Measurements from ENCODE around the gene BLOC1S1. TPM values are rescaled to one million over a fixed set of nuclear protein-coding genes. Genes with fewer than 3 reads are reported as not detected.

The BLOC1S1 gene
- polyA plus RNA-seq, 1 donor (not counting 4 experiments of a cell fraction or from before 2014, with no cell fraction given), result 62.5 TPM

GRCh38 chr12:55703288-55703687 is 12.6 kb upstream of the BLOC1S1 start:
- H3K9ac ChIP-seq (ENCODE audit: control insufficient read depth, extremely low read depth, insufficient read depth, low read length), result no peak overlapping the region
- H3K9me3 ChIP-seq (ENCODE audit: control insufficient read depth, low read depth, low read length), result no peaks in the 10 kb centered on the region
- H4K20me1 ChIP-seq (ENCODE audit: control insufficient read depth, extremely low read depth, insufficient read depth, low read length), result no peaks in the 10 kb centered on the region
- no peak for TF ChIP-seq EZH2 (IDR thresholded peaks at IDR 0.05; ENCODE audit: low read length)
- TF ChIP-seq, protein P1, sequence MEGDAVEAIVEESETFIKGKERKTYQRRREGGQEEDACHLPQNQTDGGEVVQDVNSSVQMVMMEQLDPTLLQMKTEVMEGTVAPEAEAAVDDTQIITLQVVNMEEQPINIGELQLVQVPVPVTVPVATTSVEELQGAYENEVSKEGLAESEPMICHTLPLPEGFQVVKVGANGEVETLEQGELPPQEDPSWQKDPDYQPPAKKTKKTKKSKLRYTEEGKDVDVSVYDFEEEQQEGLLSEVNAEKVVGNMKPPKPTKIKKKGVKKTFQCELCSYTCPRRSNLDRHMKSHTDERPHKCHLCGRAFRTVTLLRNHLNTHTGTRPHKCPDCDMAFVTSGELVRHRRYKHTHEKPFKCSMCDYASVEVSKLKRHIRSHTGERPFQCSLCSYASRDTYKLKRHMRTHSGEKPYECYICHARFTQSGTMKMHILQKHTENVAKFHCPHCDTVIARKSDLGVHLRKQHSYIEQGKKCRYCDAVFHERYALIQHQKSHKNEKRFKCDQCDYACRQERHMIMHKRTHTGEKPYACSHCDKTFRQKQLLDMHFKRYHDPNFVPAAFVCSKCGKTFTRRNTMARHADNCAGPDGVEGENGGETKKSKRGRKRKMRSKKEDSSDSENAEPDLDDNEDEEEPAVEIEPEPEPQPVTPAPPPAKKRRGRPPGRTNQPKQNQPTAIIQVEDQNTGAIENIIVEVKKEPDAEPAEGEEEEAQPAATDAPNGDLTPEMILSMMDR (optimal IDR thresholded peaks at IDR 0.05 in 1 of 3, IDR thresholded peaks at IDR 0.05 in 1 of 3, conservative IDR thresholded peaks at IDR 0.05 in 1 of 3; ENCODE audit: extremely low read depth in 1 of 3, insufficient read depth in 2 of 3, low read length in 3 of 3), result no peak
- H3K4me2 ChIP-seq (ENCODE audit: control insufficient read depth, extremely low read depth, insufficient read depth, low read depth, low read length), result no peak overlapping the region
- no peak overlapping the region for H3K4me3 ChIP-seq (ENCODE audit: control insufficient read depth in 2 of 3, extremely low read depth in 1 of 3, insufficient read depth in 2 of 3, low read depth in 1 of 3, low read length in 3 of 3)
- dilution Hi-C loops (cut with MboI; ENCODE audit: extremely low pct_ligation_motif_present, low sequenced_read_pairs), result no loop called here
- FAIRE-seq (no peak), DNase-seq (ENCODE audit: low read depth, low spot score) (no peak)
- H3K4me1 ChIP-seq (ENCODE audit: control insufficient read depth, extremely low read depth, insufficient read depth, low read length), result peaks cover 3% of the 10 kb centered on the region
- H3K79me2 ChIP-seq (ENCODE audit: control insufficient read depth, insufficient read depth, low read length), result no peaks in the 10 kb centered on the region
- H3K27me3 ChIP-seq (ENCODE audit: control insufficient read depth, extremely low read depth, insufficient read depth, low read length), result peaks cover 27% of the 10 kb centered on the region
- H3K36me3 ChIP-seq (ENCODE audit: control insufficient read depth in 2 of 2, extremely low read depth in 1 of 2, insufficient read depth in 2 of 2, low read length in 2 of 2), result no peaks in the 10 kb centered on the region
- H2AFZ ChIP-seq (ENCODE audit: control insufficient read depth, low read length), result no peak overlapping the region
- no peaks in the 10 kb centered on the region for H3K9me1 ChIP-seq (ENCODE audit: control insufficient read depth, extremely low read depth, insufficient read depth, low read length)
- H3K27ac ChIP-seq (ENCODE audit: control insufficient read depth, insufficient read depth, low read length), result no peak overlapping the region

- Histone ChIP-seq H3K27me3 (ENCODE audit: control insufficient read depth, extremely low read depth, insufficient read depth, low read length) (peaks cover 30% of the 10 kb centered on the region), H3K36me3 (ENCODE audit: control insufficient read depth in 2 of 2, extremely low read depth in 1 of 2, insufficient read depth in 2 of 2, low read length in 2 of 2) (no peaks in the 10 kb centered on the region), H4K20me1 (ENCODE audit: control insufficient read depth, extremely low read depth, insufficient read depth, low read length) (no peaks in the 10 kb centered on the region), H3K4me1 (ENCODE audit: control insufficient read depth, extremely low read depth, insufficient read depth, low read length) (peaks cover 3% of the 10 kb centered on the region), H2AFZ (ENCODE audit: control insufficient read depth, low read length) (no peak overlapping the region), H3K79me2 (ENCODE audit: control insufficient read depth, insufficient read depth, low read length) (no peaks in the 10 kb centered on the region), H3K9me3 (ENCODE audit: control insufficient read depth, low read depth, low read length) (no peaks in the 10 kb centered on the region), H3K9me1 (ENCODE audit: control insufficient read depth, extremely low read depth, insufficient read depth, low read length) (no peaks in the 10 kb centered on the region), H3K9ac (ENCODE audit: control insufficient read depth, extremely low read depth, insufficient read depth, low read length) (no peak overlapping the region), H3K27ac (ENCODE audit: control insufficient read depth, insufficient read depth, low read length) (no peak overlapping the region), H3K4me2 (ENCODE audit: control insufficient read depth, extremely low read depth, insufficient read depth, low read depth, low read length) (no peak overlapping the region), H3K4me3 (ENCODE audit: control insufficient read depth in 2 of 3, extremely low read depth in 1 of 3, insufficient read depth in 2 of 3, low read depth in 1 of 3, low read length in 3 of 3) (no peak overlapping the region)
- dilution Hi-C loops (cut with MboI; ENCODE audit: extremely low pct_ligation_motif_present, low sequenced_read_pairs), result no loop called here
- FAIRE-seq (no peak), DNase-seq (ENCODE audit: low read depth, low spot score) (no peak)
- TF ChIP-seq, protein P1 (optimal IDR thresholded peaks at IDR 0.05 in 1 of 3, IDR thresholded peaks at IDR 0.05 in 1 of 3, conservative IDR thresholded peaks at IDR 0.05 in 1 of 3; ENCODE audit: extremely low read depth in 1 of 3, insufficient read depth in 2 of 3, low read length in 3 of 3), result no peak
- TF ChIP-seq EZH2 (IDR thresholded peaks at IDR 0.05; ENCODE audit: low read length), result no peak
These were observed 11.7 kb upstream of the BLOC1S1 start for GRCh38 chr12:55703901-55704761.

Data from keratinocyte (primary cell).